GM06990 (cell line): ENCODE results near the gene TRPM3.

Source experiments
- DNase-seq: peaks from one replicate; pipeline ENCODE4 v3.0.0-alpha.2; 2011; ENCODE audit not compliant: insufficient read length; ENCODE audit errors: extremely low read depth
- H3K27me3 ChIP-seq: replicated peaks from 2 replicates; pipeline ENCODE4 v1.6.0; 2011; ENCODE audit warnings: low read length; ENCODE audit not compliant: control insufficient read depth, insufficient read depth
- H3K36me3 ChIP-seq: 2 replicates; pipeline ENCODE4 v1.5.1; 2011; ENCODE audit warnings: low read length; ENCODE audit not compliant: control insufficient read depth, insufficient read depth
- H3K4me3 ChIP-seq: replicated peaks from 2 replicates; pipeline ENCODE4 v1.5.1; 2011; ENCODE audit warnings: low read depth, mild to moderate bottlenecking, control low read depth, low read length
- TF ChIP-seq, protein P1 (sequence below): IDR thresholded peaks from 2 replicates; pipeline ENCODE4 v1.5.1; 2011; ENCODE audit warnings: low read length, control low read depth, mild to moderate bottlenecking, inconsistent platforms; ENCODE audit not compliant: insufficient read depth, poor library complexity, severe bottlenecking

The TRPM3 gene

DNA sequence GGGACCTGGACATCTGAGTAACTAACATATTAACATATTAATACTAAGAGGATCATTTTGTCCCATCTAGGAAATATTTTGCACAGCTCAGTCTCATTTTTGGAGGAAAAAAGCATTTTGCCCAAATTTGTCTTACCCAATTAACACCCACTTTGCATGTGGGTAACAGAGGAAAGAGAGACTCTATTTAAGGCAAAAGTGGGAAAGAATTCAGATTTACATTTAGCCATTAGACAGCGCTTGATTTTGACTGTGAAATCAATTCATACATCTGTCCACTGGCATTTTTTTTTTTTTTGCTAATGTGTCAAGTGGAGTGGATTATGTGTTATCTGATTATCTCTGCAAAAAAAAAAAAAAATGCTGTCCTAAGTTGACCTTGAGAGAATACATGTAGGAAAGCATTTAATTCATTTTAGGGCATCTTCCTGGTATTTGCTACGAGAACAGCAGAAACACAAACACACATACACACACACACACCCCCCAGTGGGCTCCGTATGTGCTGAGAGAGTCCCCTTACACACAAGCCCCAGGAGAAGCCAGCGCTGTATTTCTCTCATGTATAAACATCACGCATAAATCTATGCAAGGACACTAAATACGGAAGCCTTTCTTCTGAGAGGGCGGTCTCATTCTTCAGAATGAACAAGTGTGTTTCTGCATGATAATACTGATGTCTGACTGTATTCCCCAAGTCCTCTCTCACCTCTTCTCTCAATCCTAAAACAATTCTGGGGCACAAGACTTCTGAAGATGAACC lies 505.0 kb downstream of the TRPM3 start:
- TF ChIP-seq, protein P1, sequence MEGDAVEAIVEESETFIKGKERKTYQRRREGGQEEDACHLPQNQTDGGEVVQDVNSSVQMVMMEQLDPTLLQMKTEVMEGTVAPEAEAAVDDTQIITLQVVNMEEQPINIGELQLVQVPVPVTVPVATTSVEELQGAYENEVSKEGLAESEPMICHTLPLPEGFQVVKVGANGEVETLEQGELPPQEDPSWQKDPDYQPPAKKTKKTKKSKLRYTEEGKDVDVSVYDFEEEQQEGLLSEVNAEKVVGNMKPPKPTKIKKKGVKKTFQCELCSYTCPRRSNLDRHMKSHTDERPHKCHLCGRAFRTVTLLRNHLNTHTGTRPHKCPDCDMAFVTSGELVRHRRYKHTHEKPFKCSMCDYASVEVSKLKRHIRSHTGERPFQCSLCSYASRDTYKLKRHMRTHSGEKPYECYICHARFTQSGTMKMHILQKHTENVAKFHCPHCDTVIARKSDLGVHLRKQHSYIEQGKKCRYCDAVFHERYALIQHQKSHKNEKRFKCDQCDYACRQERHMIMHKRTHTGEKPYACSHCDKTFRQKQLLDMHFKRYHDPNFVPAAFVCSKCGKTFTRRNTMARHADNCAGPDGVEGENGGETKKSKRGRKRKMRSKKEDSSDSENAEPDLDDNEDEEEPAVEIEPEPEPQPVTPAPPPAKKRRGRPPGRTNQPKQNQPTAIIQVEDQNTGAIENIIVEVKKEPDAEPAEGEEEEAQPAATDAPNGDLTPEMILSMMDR = no peak
- no peak for DNase-seq
- no peaks in the 10 kb centered on the region for H3K36me3 ChIP-seq

DNA sequence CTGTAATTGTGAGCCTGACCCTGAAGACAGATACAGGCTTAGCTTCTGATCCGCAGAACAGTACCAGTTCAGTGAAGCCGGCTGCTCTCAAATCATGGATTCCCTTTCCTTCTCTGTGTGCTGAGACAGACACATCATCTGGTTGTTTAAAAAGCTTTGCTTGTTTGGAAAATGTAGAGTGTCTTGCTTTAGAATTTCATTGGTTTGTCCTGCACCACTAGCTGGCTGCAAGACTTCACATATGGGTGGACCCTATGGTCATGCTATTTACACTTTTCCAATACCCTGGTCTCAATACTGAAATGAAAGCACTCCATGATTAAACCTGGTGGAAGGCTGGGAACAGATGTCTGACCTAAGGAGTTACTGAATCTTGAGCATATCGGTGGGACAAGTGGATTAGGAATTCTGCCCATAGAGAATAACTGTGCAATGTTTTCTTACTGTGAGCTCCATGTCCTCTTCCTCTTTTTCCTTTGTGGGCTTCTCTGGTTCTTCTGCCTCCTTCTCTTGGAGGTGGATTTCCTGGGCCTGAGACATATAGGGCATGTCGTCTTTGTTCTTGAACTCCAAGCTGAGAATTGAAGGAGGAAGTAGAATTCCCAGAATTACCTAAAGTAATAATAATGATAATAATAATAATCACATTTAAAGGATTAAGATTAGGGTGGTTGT lies 505.8 kb downstream of the TRPM3 start:
- Histone ChIP-seq H3K36me3 (no peaks in the 10 kb centered on the region), H3K4me3 (no peak overlapping the region), H3K27me3 (no peaks in the 10 kb centered on the region)
- TF ChIP-seq, protein P1 = no peak
- DNase-seq = no peak

More for the DNA sequence above, 505.0 kb downstream of the TRPM3 start:
- no peak overlapping the region for H3K4me3 ChIP-seq
- no peaks in the 10 kb centered on the region for H3K27me3 ChIP-seq

DNA sequence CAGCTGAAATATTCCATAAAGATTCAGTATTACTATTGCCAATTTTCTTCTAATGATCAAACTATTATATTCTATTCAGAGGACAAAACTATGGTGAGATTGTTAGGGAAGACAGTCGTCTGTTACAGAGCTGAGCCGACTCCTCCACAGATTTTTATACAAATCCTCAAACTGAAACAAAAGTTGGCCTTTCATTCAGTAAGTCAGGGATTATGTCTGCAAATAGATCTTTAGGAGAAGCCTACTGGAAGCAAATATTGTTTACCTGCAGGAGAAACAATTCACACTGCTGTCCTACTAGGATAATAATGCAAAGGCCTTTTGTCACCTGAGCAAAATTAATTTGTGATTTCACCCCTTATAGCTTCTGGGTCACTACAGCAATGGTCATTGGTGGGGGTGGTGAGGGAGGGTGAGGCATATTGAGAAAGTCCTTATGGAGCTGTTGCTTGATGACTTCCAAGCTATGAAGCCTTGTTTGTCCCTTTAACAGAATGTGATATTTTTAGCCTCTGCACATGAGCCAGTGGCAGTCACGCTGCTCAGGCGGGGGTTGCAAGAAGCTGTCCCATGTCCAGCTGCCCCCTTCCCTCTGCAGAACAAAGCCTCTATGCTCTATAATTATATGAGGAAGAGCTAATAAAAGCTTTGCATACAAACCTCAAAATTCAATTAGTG lies 506.5 kb downstream of the TRPM3 start:
- DNase-seq = no peak
- Histone ChIP-seq H3K36me3 (no peaks in the 10 kb centered on the region), H3K4me3 (no peak overlapping the region), H3K27me3 (no peaks in the 10 kb centered on the region; the same call in 1 of the 2 replicates)
- TF ChIP-seq, protein P1 = no peak

DNA sequence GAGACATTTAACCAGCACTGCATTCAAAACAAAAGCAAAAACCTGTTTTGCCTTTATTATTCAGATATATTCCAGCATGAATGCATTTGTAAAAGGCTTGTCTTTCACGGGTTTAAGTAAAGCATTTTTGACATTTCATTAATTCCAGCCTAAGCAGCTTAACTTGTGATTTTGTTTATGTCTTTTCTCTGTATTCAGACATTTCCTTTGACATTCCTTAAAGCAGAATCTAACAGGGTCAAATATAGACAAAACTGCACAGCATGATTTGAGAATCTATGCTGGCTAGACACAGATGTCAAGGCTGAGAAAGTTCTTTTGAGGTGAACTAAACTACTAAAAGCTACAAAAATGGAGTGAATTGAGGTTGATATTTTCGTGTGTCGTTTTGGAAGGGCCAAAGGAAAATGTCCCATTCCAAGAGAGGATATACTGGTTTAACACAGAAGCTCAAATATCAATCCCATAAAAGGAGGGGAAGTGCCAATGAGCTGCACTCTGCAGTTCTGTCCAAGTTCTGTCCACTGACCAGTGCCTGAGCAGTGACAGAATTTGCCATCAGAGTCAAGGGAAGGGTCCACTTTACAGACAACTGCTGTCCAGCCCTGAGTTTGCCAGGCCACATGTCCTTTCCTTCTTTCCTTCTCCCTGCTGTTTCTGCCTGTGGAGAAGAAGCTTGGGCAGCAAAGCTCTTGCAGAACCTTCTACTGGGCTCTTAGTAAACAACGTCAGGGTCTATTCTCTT lies 508.2 kb downstream of the TRPM3 start:
- DNase-seq = no peak
- Histone ChIP-seq H3K4me3 (no peak overlapping the region), H3K27me3 (no peaks in the 10 kb centered on the region; the same call in 1 of the 2 replicates), H3K36me3 (no peaks in the 10 kb centered on the region)
- TF ChIP-seq, protein P1 = no peak

DNA sequence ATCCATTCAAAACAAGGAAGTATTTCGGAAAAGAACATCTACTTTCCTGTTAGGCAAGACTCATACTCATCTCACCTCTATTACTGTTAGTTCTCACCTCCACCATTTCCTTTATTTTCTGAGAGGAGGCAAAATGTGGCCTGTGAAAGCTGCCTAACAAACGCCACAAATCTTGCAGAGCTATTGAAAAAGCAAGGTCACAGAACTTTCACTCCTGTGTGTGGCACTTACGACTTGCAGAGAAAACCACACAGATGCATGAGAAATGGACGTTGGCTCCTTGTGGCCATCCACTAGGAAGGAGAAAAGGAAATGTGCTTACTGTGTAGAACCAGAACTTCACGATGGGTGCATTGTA lies 511.2 kb downstream of the TRPM3 start:
- H3K27me3 ChIP-seq = no peaks in the 10 kb centered on the region; the same call in 1 of the 2 replicates
- no peaks in the 10 kb centered on the region for H3K36me3 ChIP-seq
- DNase-seq = no peak
- H3K4me3 ChIP-seq = no peak overlapping the region
- TF ChIP-seq, protein P1 = no peak
